Common myeloid progenitor, CD34-positive (primary cell): Measurements from ENCODE around the gene ALKBH6.

Experiments
- CTCF ChIA-PET: fragments of 350-600 bp; sonication (Branson Sonifier 250); formaldehyde crosslinking; loops from one replicate; lab custom pipeline; 2021; ENCODE audit warnings: antibody characterized with exemption; lab: Charles Lee
- POLR2A ChIA-PET: fragments of 350-600 bp; sonication (Branson Sonifier 250); formaldehyde crosslinking; loops from one replicate; lab custom pipeline; 2021; ENCODE audit warnings: antibody characterized with exemption; lab: Charles Lee
- DNase-seq, 3 donors: peaks; one replicate each; pipeline versions ENCODE4 v3.0.0 to v3.0.0-alpha.2; 2013
- H3K27ac ChIP-seq, 2 experiments: 1 replicate in 1 of 2; 2 replicates in 1 of 2; pipeline ENCODE4 v1.7.0; 2013; ENCODE audit warnings: inconsistent platforms in 2 of 2, low read length in 2 of 2, mild to moderate bottlenecking in 2 of 2, low read depth in 1 of 2, moderate library complexity in 1 of 2; ENCODE audit not compliant: severe bottlenecking in 2 of 2, insufficient read depth in 1 of 2, poor library complexity in 1 of 2
- H3K27me3 ChIP-seq, 5 experiments: replicated peaks in 2 of 5; 1 replicate in 3 of 5; 2 replicates in 2 of 5; pipeline versions ENCODE4 v1.6.1 to v1.7.0; 2013; ENCODE audit warnings: low read length in 4 of 5, mild to moderate bottlenecking in 2 of 5, moderate library complexity in 2 of 5, inconsistent platforms in 1 of 5; ENCODE audit not compliant: insufficient read depth in 5 of 5, control insufficient read depth in 4 of 5
- H3K36me3 ChIP-seq, 4 experiments: 1 replicate in 2 of 4; 2 replicates in 2 of 4; pipeline versions ENCODE4 v1.6.1 to v1.7.0; 2013; ENCODE audit warnings: low read length in 3 of 4, control low read depth in 1 of 4, mild to moderate bottlenecking in 1 of 4; ENCODE audit not compliant: control insufficient read depth in 4 of 4, insufficient read depth in 4 of 4
- H3K4me1 ChIP-seq, 4 experiments: 1 replicate in 3 of 4; 2 replicates in 1 of 4; pipeline versions ENCODE4 v1.6.1 to v1.7.1; 2013; ENCODE audit warnings: low read length in 3 of 4, mild to moderate bottlenecking in 3 of 4, control low read depth in 1 of 4, inconsistent platforms in 1 of 4, moderate library complexity in 1 of 4; ENCODE audit not compliant: control insufficient read depth in 4 of 4, insufficient read depth in 4 of 4; ENCODE audit errors: control extremely low read depth in 1 of 4
- H3K4me3 ChIP-seq, 7 experiments: 1 replicate in 4 of 7; 2 replicates in 3 of 7; pipeline versions ENCODE4 v1.5.1 to v1.7.0; 2013; ENCODE audit warnings: mild to moderate bottlenecking in 7 of 7, low read length in 6 of 7, moderate library complexity in 6 of 7, inconsistent platforms in 2 of 7, low read depth in 2 of 7, control low read depth in 1 of 7; ENCODE audit not compliant: insufficient read depth in 4 of 7, control insufficient read depth in 1 of 7; ENCODE audit errors: extremely low read depth in 1 of 7
- H3K9me3 ChIP-seq, 5 experiments: 1 replicate in 4 of 5; 2 replicates in 1 of 5; pipeline versions ENCODE4 v1.6.1 to v1.7.1; 2013; ENCODE audit warnings: low read length in 4 of 5, mild to moderate bottlenecking in 2 of 5, inconsistent platforms in 1 of 5, low read depth in 1 of 5, moderate library complexity in 1 of 5; ENCODE audit not compliant: control insufficient read depth in 4 of 5, insufficient read depth in 2 of 5; ENCODE audit errors: control extremely low read depth in 1 of 5
- WGBS: methylation state at CpG from one replicate; pipeline ENCODE4 v1.1.5; 2013; ENCODE audit not compliant: insufficient coverage; 5-methylcytosine and 5-hydroxymethylcytosine counted together

Gene ALKBH6

DNA sequence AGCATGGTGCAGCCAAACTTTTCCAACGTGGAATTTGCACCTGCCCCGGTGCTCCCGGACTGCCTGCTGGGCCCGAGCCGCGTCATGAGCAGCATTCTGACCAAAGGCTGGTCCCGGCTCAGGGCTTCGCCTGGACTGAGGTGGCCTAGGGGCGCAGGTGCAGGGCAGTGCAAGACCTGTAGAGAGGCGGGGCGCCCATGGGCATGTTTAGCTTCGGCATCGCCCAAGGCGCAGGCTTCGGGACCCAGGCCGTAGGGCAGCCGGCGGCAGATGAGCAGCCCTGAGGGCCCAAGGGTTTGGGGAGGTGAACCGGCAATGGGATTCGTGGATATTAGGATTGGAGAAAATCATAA lies 54.1 kb downstream of the ALKBH6 start:
- Histone ChIP-seq H3K4me3 (no peak overlapping the region), H3K27ac (no peak overlapping the region), H3K36me3 (no peaks in the 10 kb centered on the region), H3K27me3 (peaks cover 0 to 51% (median 15%) of the 10 kb centered on the region in 5 experiments), H3K9me3 (peaks cover 0 to 2% (median 0%) of the 10 kb centered on the region in 5 experiments), H3K4me1 (peaks cover 0 to 10% (median 8%) of the 10 kb centered on the region in 4 experiments)
- WGBS, result 37% methylated on average over 17 of the region's 20 CpGs
- ChIA-PET CTCF (interaction anchor here (1.0 kb wide), 1 partner anchor 22 kb away, joined by 3 read pairs; no protein-coding TSS in a partner anchor), POLR2A (no interaction called here)
- no peak for DNase-seq
